Pulmonary artery endothelial cell (primary cell): Measurements from ENCODE around the gene LPP. TPM values are rescaled to one million over a fixed set of nuclear protein-coding genes. Genes with fewer than 3 reads are reported as not detected.

Source experiments
- DNase-seq: peaks from one replicate; pipeline ENCODE4 v3.0.0-alpha.2; 2011; ENCODE audit warnings: low read depth, low spot score
- total RNA-seq: library from RNA; depleted of rRNA; stranded (reverse); fragments of >200 nt; gene quantifications from 2 replicates; pipeline ENCODE4 v1.2.3, GENCODE V29; 2014

LPP gene
- total RNA-seq, 1 donor from 2014 or later: 31.5 TPM

GRCh38 chr3:188196232-188196990 lies 42.5 kb downstream of the LPP start:
- no peak for DNase-seq

GRCh38 chr3:188197388-188197847 lies 43.5 kb downstream of the LPP start:
- DNase-seq: no peak

GRCh38 chr3:188198001-188198400 lies 44.0 kb downstream of the LPP start:
- no peak for DNase-seq

GRCh38 chr3:188198760-188199327 lies 44.9 kb downstream of the LPP start:
- no peak for DNase-seq

GRCh38 chr3:188199386-188199785 lies 45.4 kb downstream of the LPP start:
- DNase-seq: no peak

GRCh38 chr3:188200481-188200880 lies 46.5 kb downstream of the LPP start:
- DNase-seq: no peak

GRCh38 chr3:188202358-188203138 lies 48.6 kb downstream of the LPP start:
- DNase-seq: no peak

- no peak for DNase-seq
These were observed 50.6 kb downstream of the LPP start for GRCh38 chr3:188204526-188204925.

- no peak for DNase-seq
These were observed 52.0 kb downstream of the LPP start for GRCh38 chr3:188205992-188206416.

- no peak for DNase-seq
These were observed 52.8 kb downstream of the LPP start for GRCh38 chr3:188206787-188207186.

GRCh38 chr3:188207941-188208515 lies 54.1 kb downstream of the LPP start:
- DNase-seq: no peak

GRCh38 chr3:188208516-188208981 lies 54.6 kb downstream of the LPP start:
- no peak for DNase-seq

- DNase-seq: no peak
These were observed 55.1 kb downstream of the LPP start for GRCh38 chr3:188209034-188209433.

- no peak for DNase-seq
These were observed 55.8 kb downstream of the LPP start for GRCh38 chr3:188209740-188210139.

- no peak for DNase-seq
These were observed 57.5 kb downstream of the LPP start for GRCh38 chr3:188211476-188211875.

GRCh38 chr3:188212308-188212969 lies 58.5 kb downstream of the LPP start:
- no peak for DNase-seq

GRCh38 chr3:188214442-188214841 lies 60.5 kb downstream of the LPP start:
- DNase-seq: no peak

GRCh38 chr3:188215129-188215528 lies 61.2 kb downstream of the LPP start:
- DNase-seq: no peak

- DNase-seq: no peak
These were observed 63.1 kb downstream of the LPP start for GRCh38 chr3:188217011-188217463.

- DNase-seq: no peak
These were observed 63.8 kb downstream of the LPP start for GRCh38 chr3:188217726-188218125.

GRCh38 chr3:188218603-188219002 lies 64.6 kb downstream of the LPP start:
- no peak for DNase-seq
